D721Med (cell line): ENCODE data around the gene SIK3.
"Not testable (repeated sequence)": the region's sequence is repeated elsewhere in the genome, so short reads cannot be mapped to it uniquely, and the experiment has no call there.

Source experiments
- DNase-seq: peaks from one replicate; pipeline ENCODE4 v3.0.0; 2011; ENCODE audit warnings: low spot score; ENCODE audit not compliant: insufficient read length
- FAIRE-seq: peaks from 2 replicates; lab custom pipeline; 2011; peaks lifted over from hg19 to GRCh38; lab: Jason Lieb, UNC
- CTCF ChIP-seq: IDR thresholded peaks from 2 replicates; pipeline ENCODE4 v1.5.1; 2012; ENCODE audit warnings: mild to moderate bottlenecking, control low read depth; ENCODE audit not compliant: insufficient read depth; ENCODE audit errors: missing control alignments

The SIK3 gene

GRCh38 chr11:116807601-116808261, 290.5 kb downstream of the SIK3 start:
- FAIRE-seq: no peak
- no peak for DNase-seq
- no peak for TF ChIP-seq CTCF

- DNase-seq (no peak), FAIRE-seq (no peak)
- no peak for TF ChIP-seq CTCF
Measured at GRCh38 chr11:116804001-116804400, 294.2 kb downstream of the SIK3 start.

- FAIRE-seq, DNase-seq: not testable (repeated sequence)
Measured at GRCh38 chr11:116801662-116802061, 296.6 kb downstream of the SIK3 start.

- no peak for FAIRE-seq
- TF ChIP-seq CTCF: no peak
- DNase-seq: no peak
Measured at GRCh38 chr11:116800610-116801009, 297.6 kb downstream of the SIK3 start.

- DNase-seq (no peak), FAIRE-seq (no peak)
- TF ChIP-seq CTCF: no peak
Measured at GRCh38 chr11:116798368-116798767, 299.9 kb downstream of the SIK3 start.

- no peak for FAIRE-seq
- no peak for TF ChIP-seq CTCF
- no peak for DNase-seq
Measured at GRCh38 chr11:116797816-116798215, 300.4 kb downstream of the SIK3 start.

GRCh38 chr11:116796548-116796947, 301.7 kb downstream of the SIK3 start:
- FAIRE-seq (no peak), DNase-seq (no peak)
- TF ChIP-seq CTCF: no peak
